Mesendoderm (in vitro differentiated cells): ENCODE data around the gene DYSF.

Experiments used
- DNase-seq: peaks from one replicate; pipeline ENCODE4 v3.0.0; 2013
- H2AK5ac ChIP-seq: 2 replicates; pipeline ENCODE4 v1.6.1; 2013; ENCODE audit warnings: low read length, inconsistent platforms
- H2BK120ac ChIP-seq: 2 replicates; pipeline ENCODE4 v1.6.1; 2013; ENCODE audit warnings: low read depth, mild to moderate bottlenecking, low read length, moderate library complexity, mixed read lengths
- H2BK15ac ChIP-seq: replicated peaks from 2 replicates; pipeline ENCODE4 v1.6.1; 2013; ENCODE audit warnings: low read depth, mild to moderate bottlenecking, moderate library complexity
- H2BK5ac ChIP-seq: 2 replicates; pipeline ENCODE4 v1.6.1; 2013; ENCODE audit warnings: low read length, inconsistent platforms
- H3K18ac ChIP-seq: 2 replicates; pipeline ENCODE4 v1.6.1; 2013; ENCODE audit warnings: mild to moderate bottlenecking, low read length, mixed read lengths
- H3K23ac ChIP-seq: one replicate; pipeline ENCODE4 v1.6.1; 2013; ENCODE audit warnings: low read length
- H3K27ac ChIP-seq: 2 replicates; pipeline ENCODE4 v1.5.1; 2013; ENCODE audit warnings: low read depth, mild to moderate bottlenecking, inconsistent platforms, low read length, moderate library complexity
- H3K27me3 ChIP-seq: 2 replicates; pipeline ENCODE4 v1.6.1; 2013; ENCODE audit warnings: low read length, control low read depth, mild to moderate bottlenecking, inconsistent platforms; ENCODE audit not compliant: insufficient read depth, poor library complexity
- H3K36me3 ChIP-seq: 2 replicates; pipeline ENCODE4 v1.6.1; 2013; ENCODE audit warnings: low read length, inconsistent platforms; ENCODE audit not compliant: control insufficient read depth, insufficient read depth
- H3K4ac ChIP-seq: one replicate; pipeline ENCODE4 v1.6.1; 2013; ENCODE audit warnings: low read depth, mild to moderate bottlenecking, low read length, moderate library complexity
- H3K4me1 ChIP-seq: 2 replicates; pipeline ENCODE4 v1.6.1; 2013; ENCODE audit warnings: low read depth, low read length, inconsistent platforms; ENCODE audit not compliant: control insufficient read depth
- H3K4me2 ChIP-seq: 2 replicates; pipeline ENCODE4 v1.6.1; 2013; ENCODE audit warnings: low read length
- H3K4me3 ChIP-seq: 2 replicates; pipeline ENCODE4 v1.5.1; 2013; ENCODE audit warnings: mild to moderate bottlenecking, low read length
- H3K56ac ChIP-seq: one replicate; pipeline ENCODE4 v1.6.1; 2013; ENCODE audit warnings: low read length
- H3K79me1 ChIP-seq: 2 replicates; pipeline ENCODE4 v1.6.1; 2013; ENCODE audit warnings: low read length, inconsistent platforms
- H3K79me2 ChIP-seq: 2 replicates; pipeline ENCODE4 v1.6.1; 2013; ENCODE audit warnings: mild to moderate bottlenecking, low read length; ENCODE audit not compliant: control insufficient read depth, insufficient read depth
- H3K9ac ChIP-seq: 2 replicates; pipeline ENCODE4 v1.6.1; 2013; ENCODE audit warnings: low read length, inconsistent platforms
- H4K5ac ChIP-seq: one replicate; pipeline ENCODE4 v1.6.1; 2013; ENCODE audit warnings: low read length
- H4K8ac ChIP-seq: one replicate; pipeline ENCODE4 v1.6.1; 2013; ENCODE audit warnings: low read depth, mild to moderate bottlenecking, control low read depth, low read length, moderate library complexity
- WGBS: extraction: QIAGEN DNeasy Blood & Tissue Kit; methylation state at CpG from one replicate; pipeline ENCODE4 v1.1.7; 2013; ENCODE audit warnings: low lambda C conversion rate, missing lambda C conversion rate; ENCODE audit not compliant: insufficient coverage; ENCODE audit errors: extremely low coverage; 5-methylcytosine and 5-hydroxymethylcytosine counted together

The DYSF gene

DNA sequence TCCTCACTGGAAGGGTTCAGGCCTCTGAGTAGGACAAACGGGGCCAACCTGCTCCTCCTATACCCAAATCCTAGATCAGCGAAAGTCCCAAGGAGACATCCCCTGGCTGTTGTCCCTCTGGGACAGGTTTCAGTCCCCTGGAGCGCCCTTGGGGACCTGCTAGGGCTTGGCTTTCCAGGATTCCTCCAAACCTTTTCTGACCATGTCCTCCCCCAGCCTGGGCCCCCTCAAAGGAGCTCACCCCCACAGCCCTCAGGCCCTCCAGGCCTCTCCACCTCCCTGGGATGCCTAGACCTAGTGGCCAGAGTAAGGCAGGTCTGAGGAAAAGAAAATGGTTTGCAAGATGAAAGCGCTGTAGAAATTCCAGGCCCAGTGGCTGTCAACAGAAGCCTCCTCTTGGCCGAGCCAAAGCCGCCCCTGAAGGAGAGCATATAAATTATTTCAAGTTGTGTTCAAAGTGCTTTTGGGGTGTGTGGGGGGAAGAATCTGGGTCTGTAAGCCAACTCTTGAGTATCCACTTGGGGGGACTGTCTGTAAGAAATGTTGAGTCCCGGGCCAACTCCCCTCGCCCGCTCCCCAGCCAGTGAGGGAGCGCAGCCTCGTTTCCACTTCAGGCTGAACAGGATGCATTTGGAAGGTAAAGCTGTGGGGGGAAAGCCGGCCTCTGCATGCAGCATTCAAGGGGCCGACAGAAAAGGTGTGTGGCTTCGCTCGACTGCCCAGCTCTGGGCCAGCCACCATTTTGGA lies 158.6 kb downstream of the DYSF start:
- no peak overlapping the region for H2BK5ac ChIP-seq
- H4K5ac ChIP-seq = no peak overlapping the region
- no peaks in the 10 kb centered on the region for H3K27me3 ChIP-seq
- no peak for DNase-seq
- H3K18ac ChIP-seq = no peak overlapping the region
- H3K4me2 ChIP-seq = no peak overlapping the region
- no peak overlapping the region for H3K56ac ChIP-seq
- no peaks in the 10 kb centered on the region for H3K4me1 ChIP-seq
- no peak overlapping the region for H3K27ac ChIP-seq
- no peak overlapping the region for H3K23ac ChIP-seq
- H3K9ac ChIP-seq = no peak overlapping the region
- H2BK120ac ChIP-seq = no peak overlapping the region
- no peak overlapping the region for H2AK5ac ChIP-seq
- no peaks in the 10 kb centered on the region for H3K79me2 ChIP-seq
- no peak overlapping the region for H2BK15ac ChIP-seq
- WGBS = no CpG with 5 or more reads among the region's 15 CpGs
- H3K4me3 ChIP-seq = no peak overlapping the region
- H3K4ac ChIP-seq = no peak overlapping the region
- H3K79me1 ChIP-seq = no peaks in the 10 kb centered on the region
- no peak overlapping the region for H4K8ac ChIP-seq
- H3K36me3 ChIP-seq = no peaks in the 10 kb centered on the region

DNA sequence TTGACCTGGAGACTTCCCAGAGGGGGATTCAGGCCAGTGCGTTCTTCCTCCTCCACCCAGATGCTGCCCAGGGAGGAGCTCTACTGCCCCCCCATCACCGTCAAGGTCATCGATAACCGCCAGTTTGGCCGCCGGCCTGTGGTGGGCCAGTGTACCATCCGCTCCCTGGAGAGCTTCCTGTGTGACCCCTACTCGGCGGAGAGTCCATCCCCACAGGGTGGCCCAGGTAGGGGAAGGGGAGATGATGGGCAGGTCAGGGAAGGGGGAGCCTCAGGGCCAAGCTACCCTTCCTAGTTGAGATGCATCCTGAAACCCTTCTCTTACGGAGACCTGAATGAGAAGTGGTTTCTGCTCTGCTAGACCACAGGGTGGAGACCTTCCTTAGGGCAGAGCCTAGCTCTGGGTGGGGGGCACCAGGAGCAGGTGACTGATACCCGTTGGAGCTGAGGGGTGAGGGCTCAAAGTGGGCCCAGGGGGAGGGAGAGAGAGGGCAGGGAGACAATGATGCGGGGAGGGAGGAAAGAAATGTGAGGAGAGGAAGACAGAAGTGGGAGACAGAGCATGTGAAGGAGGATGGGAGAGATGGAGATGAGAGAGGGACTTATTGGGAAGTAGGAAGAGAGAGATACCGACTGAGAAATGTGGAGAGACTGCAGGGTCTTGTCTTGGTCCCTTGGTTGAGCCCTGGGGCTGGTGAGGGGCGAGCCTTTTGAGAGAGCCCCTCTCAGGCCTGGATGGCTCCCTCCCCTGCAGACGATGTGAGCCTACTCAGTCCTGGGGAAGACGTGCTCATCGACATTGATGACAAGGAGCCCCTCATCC lies 159.4 kb downstream of the DYSF start:
- Histone ChIP-seq H3K56ac (no peak overlapping the region), H3K4me3 (no peak overlapping the region), H2BK15ac (no peak overlapping the region), H3K27ac (no peak overlapping the region), H3K4me2 (no peak overlapping the region), H3K79me2 (no peaks in the 10 kb centered on the region), H2BK120ac (no peak overlapping the region), H4K5ac (no peak overlapping the region), H4K8ac (no peak overlapping the region), H3K23ac (no peak overlapping the region), H3K27me3 (no peaks in the 10 kb centered on the region), H3K4ac (no peak overlapping the region), H2AK5ac (no peak overlapping the region), H3K9ac (no peak overlapping the region), H3K4me1 (no peaks in the 10 kb centered on the region), H3K18ac (no peak overlapping the region), H3K36me3 (no peaks in the 10 kb centered on the region), H3K79me1 (no peaks in the 10 kb centered on the region), H2BK5ac (no peak overlapping the region)
- DNase-seq = no peak
- no CpG with 5 or more reads among the region's 17 CpGs for WGBS

GRCh38 chr2:71613403-71613952 lies 160.1 kb downstream of the DYSF start:
- no peaks in the 10 kb centered on the region for H3K4me1 ChIP-seq
- no peak overlapping the region for H3K23ac ChIP-seq
- no peak overlapping the region for H3K4me2 ChIP-seq
- DNase-seq = no peak
- H3K18ac ChIP-seq = no peak overlapping the region
- no peaks in the 10 kb centered on the region for H3K79me1 ChIP-seq
- H2BK15ac ChIP-seq = no peak overlapping the region
- no peaks in the 10 kb centered on the region for H3K79me2 ChIP-seq
- no peak overlapping the region for H3K4me3 ChIP-seq
- H3K27me3 ChIP-seq = no peaks in the 10 kb centered on the region
- H4K8ac ChIP-seq = no peak overlapping the region
- H3K36me3 ChIP-seq = no peaks in the 10 kb centered on the region
- no peak overlapping the region for H3K9ac ChIP-seq
- H2AK5ac ChIP-seq = no peak overlapping the region
- no CpG with 5 or more reads among the region's 3 CpGs for WGBS
- no peak overlapping the region for H4K5ac ChIP-seq
- no peak overlapping the region for H3K56ac ChIP-seq
- no peak overlapping the region for H3K4ac ChIP-seq
- H2BK5ac ChIP-seq = no peak overlapping the region
- no peak overlapping the region for H3K27ac ChIP-seq
- no peak overlapping the region for H2BK120ac ChIP-seq

- WGBS = no CpG with 5 or more reads among the region's 8 CpGs
- H3K27me3 ChIP-seq = no peaks in the 10 kb centered on the region
- no peak overlapping the region for H2BK120ac ChIP-seq
- H3K56ac ChIP-seq = no peak overlapping the region
- no peaks in the 10 kb centered on the region for H3K36me3 ChIP-seq
- no peak overlapping the region for H4K8ac ChIP-seq
- DNase-seq = no peak
- H3K23ac ChIP-seq = no peak overlapping the region
- H2BK5ac ChIP-seq = no peak overlapping the region
- no peaks in the 10 kb centered on the region for H3K4me1 ChIP-seq
- no peaks in the 10 kb centered on the region for H3K79me1 ChIP-seq
- no peak overlapping the region for H2BK15ac ChIP-seq
- H3K18ac ChIP-seq = no peak overlapping the region
- H3K9ac ChIP-seq = no peak overlapping the region
- H3K4ac ChIP-seq = no peak overlapping the region
- H3K4me2 ChIP-seq = no peak overlapping the region
- no peak overlapping the region for H2AK5ac ChIP-seq
- H4K5ac ChIP-seq = no peak overlapping the region
- no peak overlapping the region for H3K4me3 ChIP-seq
- no peak overlapping the region for H3K27ac ChIP-seq
- no peaks in the 10 kb centered on the region for H3K79me2 ChIP-seq
Measured at GRCh38 chr2:71613953-71614925, 160.9 kb downstream of the DYSF start.

- Histone ChIP-seq H3K36me3 (no peaks in the 10 kb centered on the region), H3K79me2 (no peaks in the 10 kb centered on the region), H3K56ac (no peak overlapping the region), H2BK15ac (no peak overlapping the region), H3K4me1 (no peaks in the 10 kb centered on the region), H3K4me2 (no peak overlapping the region), H4K5ac (no peak overlapping the region), H2BK5ac (no peak overlapping the region), H3K27ac (no peak overlapping the region), H3K4ac (no peak overlapping the region), H3K23ac (no peak overlapping the region), H3K9ac (no peak overlapping the region), H3K4me3 (no peak overlapping the region), H4K8ac (no peak overlapping the region), H3K27me3 (no peaks in the 10 kb centered on the region), H3K18ac (no peak overlapping the region), H2BK120ac (no peak overlapping the region), H2AK5ac (no peak overlapping the region), H3K79me1 (no peaks in the 10 kb centered on the region)
- no CpG with 5 or more reads among the region's 9 CpGs for WGBS
- DNase-seq = no peak
Measured at GRCh38 chr2:71614976-71615766, 161.8 kb downstream of the DYSF start.
